ENCODE results near the gene CHADL. TPM values are rescaled to one million over a fixed set of nuclear protein-coding genes. Genes with fewer than 3 reads are reported as not detected.
"Not testable (repeated sequence)": the region's sequence is repeated elsewhere in the genome, so short reads cannot be mapped to it uniquely, and the experiment has no call there.

Gene CHADL
- total RNA-seq, 2 experiments from 2014 or later: 0.08 TPM; not detected in 1

DNA sequence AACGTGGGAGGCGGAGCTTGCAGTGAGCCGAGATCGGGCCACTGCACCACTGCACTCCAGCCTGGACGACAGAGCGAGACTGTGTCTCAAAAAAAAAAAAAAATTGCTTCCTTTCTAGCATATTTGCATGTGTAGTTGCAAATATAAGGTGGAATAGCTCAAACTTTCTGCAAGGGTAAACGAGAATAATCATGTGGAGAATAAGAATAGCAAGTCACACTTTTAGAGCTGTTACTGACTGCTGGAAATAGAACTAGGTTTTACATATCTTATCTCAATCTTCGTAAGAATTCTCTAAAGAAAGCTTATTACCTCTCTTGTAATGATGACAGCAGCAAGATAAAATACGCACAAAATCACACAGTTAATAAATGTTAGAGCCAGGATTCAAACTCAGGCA is 34.0 kb downstream of the CHADL start:
- CTCF ChIA-PET: interaction anchor here (0.7 to 2.3 kb wide), 3 partner anchors 9 to 284 kb away, joined by 3 to 8 read pairs (median 3); no protein-coding TSS in a partner anchor
- POLR2A ChIA-PET: interaction anchor here (0.7 to 0.9 kb wide), 2 partner anchors 10 to 95 kb away, joined by 4 to 8 read pairs; partner anchors contain the start of gene ZC3H7B

DNA sequence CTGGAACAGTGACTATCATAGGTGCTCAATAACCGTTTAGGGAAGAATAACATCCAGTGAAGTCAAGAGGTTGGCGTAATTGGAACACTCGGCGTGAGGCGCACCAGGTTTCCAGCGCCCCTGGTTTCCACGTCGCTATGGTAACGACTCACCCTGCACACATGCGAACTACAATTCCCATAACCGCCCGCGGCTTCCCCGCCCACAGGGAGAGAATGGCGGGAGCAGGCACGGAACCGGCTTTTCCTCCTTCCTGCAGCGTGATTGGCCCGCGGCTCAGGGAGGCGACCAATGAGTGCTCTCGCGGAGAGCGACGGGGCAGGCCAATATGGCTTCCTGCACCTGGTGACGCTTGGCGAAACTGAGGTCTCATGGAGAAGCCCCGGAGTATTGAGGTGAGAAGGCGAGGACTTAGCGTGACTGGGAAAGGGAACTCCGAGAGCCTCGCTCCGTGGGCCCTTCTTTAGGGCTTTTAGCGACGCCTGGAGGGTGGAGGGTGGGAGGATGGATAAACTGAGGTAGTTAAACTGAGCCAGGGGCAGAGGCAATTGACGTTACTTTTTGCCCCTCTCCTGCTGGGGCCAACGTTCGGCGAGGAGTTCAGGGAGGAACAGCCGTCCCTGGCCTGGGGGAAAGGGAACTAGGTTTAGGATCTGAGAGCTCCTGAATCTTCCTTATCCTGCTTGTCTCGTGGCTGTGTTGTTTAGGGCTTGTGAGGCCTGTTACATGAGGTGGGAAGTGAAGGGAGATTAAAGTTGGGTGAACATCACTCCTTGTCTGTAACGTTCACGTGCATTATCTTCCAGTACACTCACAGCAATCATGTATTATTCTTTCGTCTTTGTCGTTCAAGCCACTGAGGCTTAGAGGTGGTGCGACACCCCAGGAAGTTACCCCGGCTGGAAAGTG is 35.5 kb downstream of the CHADL start, which contains the start of gene L3MBTL2:
Gene L3MBTL2 (plus strand): TSS at position 321 of the 909 bp plus-strand sequence. CDS start 51 bp downstream, at position 372.
- POLR2A ChIA-PET: interaction anchor here (0.5 kb wide), 1 partner anchor 1938 kb away, joined by 5 read pairs; no protein-coding TSS in a partner anchor
- CTCF ChIA-PET: no interaction called here

DNA sequence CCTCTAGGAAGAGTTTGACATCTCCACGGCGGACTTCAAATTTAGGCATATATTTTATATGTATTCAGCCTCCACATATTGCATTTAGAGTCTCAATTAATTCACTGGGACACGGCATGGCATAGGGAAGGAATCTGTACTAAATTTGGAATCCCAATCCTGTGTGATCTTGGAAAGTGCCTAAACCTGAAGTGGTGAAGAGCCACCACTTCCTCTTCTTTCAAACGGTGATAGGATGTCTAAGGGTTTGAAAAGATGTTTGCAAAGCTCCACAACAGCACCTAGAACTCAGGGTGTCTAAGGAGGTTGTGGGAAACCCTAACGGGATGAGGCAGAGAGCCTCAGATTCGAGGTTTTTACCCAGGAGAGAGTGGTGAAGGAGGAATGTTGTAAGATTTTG is 36.7 kb downstream of the CHADL start:
- ChIA-PET POLR2A (no interaction called here), CTCF (no interaction called here)

DNA sequence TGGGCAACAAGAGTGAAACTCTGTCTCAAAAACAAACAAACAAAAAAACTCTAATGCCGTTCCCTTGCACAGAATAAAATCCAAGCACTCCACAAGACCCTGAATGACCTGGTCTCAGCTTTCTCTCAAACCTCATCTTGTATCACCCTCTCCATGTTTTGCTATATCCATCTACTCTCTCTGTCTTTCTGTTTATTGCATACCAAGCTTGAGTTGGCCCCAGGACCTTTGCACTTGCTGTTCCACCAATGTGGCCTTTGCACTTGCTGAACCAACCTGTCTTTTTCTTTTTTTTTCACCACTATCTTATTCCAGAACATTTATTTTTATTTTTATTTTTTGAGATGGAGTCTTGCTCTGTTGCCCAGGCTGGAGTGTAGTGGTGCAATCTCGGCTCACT is 37.6 kb downstream of the CHADL start:
- ChIA-PET POLR2A (no interaction called here), CTCF (no interaction called here)

DNA sequence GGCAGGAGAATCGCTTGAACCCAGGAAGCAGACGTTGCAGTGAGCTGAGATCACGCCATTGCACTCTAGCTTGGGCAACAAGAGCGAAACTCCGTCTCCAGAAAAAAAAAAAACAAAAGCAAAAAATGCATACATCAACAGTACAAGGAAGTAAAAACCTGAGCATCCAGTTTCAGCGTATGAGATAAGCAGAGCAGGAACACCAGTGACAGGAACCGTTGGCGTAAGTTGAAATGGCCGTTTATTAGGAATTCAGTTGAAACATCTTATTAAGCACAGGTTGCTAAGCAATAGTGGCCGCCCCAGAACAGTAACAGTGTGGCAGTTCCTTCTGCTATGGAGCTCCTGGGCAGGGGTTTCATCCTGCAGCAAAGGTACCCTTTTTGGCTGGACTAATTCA is 39.6 kb downstream of the CHADL start:
- ChIA-PET CTCF (interaction anchor here (1.6 kb wide), 1 partner anchor 37 kb away, joined by 4 read pairs; no protein-coding TSS in a partner anchor), POLR2A (no interaction called here)

DNA sequence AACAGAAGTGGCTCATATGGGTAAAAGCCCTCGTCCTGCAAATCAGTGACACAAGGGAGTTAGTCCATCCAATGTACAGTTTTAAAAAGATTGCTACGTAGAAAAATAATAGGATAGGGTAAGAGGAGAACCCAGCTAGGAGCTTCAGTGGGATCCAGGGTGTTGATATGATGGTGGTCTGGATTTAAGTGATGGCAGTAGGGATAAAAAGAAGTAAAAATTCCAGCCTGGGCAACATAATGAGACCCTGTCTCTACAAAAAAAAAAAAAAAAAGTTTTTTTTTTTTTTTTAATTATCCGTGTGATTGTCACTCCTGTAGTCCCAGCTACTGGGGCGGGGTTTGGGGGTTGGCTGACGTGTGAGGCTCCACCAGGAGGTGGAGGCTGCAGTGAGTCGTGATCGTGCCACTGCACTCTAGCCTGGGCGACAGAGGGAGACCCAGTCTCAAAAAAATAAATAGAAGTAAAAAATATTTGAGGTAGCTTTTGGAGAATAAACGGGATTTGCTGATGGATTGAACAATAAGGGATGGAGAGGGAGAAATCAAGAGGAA is 42.6 kb downstream of the CHADL start:
- ChIA-PET CTCF (interaction anchor here (0.6 to 1.8 kb wide), 7 partner anchors 9 to 1271 kb away, joined by 3 to 8 read pairs (median 6); no protein-coding TSS in a partner anchor), POLR2A (interaction anchor here (0.5 to 1.3 kb wide), 5 partner anchors 9 to 195 kb away, joined by 3 to 4 read pairs (median 3); no protein-coding TSS in a partner anchor)

DNA sequence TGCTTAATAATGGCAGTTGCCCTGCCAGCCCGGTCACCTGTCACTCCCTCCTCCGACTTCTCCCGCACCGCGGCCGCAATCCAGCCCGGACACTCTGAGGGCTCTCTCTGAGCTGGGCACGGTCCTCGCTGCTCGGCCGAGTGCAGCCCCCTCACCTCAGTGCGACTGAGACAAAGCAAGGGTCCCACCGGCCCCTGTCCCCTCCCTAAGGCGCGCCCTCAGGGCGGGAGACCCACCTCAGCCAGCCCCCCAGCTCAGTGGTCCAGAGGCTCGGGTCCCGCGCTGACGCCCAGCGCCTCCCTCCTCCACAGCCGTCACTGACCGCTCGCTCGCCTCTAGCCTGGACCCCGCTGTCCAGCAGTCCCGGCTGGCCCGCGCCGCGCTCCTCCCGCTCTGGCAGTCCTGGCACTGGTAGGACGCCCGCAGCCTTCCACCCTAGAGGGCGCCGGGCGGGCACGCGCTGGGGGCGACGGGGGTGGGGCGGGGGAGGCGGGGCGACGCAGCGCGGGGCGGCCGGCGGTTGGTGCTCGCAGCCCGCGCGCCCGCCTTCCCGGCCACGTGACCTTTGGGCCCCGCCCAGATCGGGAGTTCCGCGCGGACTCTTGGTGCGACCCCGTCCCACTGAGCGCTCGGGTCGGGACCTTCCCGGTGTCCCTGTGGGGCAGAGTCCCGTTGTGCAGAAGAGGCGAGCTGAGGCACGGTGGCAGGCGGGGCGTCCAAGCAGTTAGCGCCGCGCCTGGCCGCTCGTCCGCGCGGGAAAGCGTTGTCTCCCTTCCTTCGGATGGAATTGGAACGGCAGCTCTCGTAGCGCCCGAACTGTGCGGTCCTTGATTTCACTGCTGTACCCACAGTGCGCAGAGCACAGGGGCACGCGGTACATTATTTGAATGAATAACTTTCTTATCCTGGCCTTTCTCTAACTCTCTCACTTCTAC is 43.4 kb downstream of the CHADL start:
- ChIA-PET CTCF (interaction anchor here (0.6 to 1.8 kb wide), 5 partner anchors 10 to 461 kb away, joined by 3 to 8 read pairs (median 5); no protein-coding TSS in a partner anchor), POLR2A (interaction anchor here (0.6 to 1.3 kb wide), 3 partner anchors 9 to 569 kb away, joined by 3 to 8 read pairs (median 4); no protein-coding TSS in a partner anchor)

DNA sequence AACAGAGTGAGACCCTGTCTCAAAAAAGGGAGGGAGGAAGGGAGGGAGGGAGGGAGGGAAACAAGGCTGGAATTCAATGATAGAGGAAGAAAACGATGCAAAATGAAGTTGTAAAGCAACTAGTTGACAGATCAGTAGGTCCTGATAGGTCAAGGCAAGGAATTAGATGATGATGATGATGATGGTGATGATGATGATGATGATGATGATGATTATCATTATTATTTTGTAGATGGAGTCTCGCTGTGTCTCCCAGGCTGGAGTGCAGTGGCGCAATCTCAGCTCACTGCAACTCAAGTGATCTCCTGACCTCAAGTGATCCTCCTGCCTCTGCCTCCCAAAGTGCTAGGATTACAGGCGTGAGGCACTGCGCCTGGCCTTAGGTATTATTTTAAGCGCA is 46.9 kb downstream of the CHADL start:
- CTCF ChIA-PET: no interaction called here
- POLR2A ChIA-PET: no interaction called here

DNA sequence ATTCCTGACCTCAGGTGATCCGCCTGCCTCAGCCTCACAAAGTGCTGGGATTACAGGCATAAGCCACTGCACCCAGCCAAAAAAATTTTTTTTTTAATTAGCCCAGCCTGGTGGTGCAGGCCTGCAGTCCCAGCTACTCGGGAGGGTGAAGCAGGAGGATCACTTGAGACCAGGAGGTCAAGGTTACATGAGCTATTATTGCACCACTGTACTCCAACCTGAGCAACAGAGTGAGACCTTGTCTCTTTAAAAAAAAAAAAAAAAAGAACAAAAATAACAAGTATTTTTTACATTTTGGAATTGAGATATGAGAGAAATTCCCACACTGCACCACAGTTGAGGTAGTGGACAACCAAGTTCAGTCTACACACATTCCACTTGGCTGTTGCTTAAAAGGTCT is 49.3 kb downstream of the CHADL start:
- ChIA-PET POLR2A (no interaction called here), CTCF (interaction anchor here (0.7 kb wide), 1 partner anchor 197 kb away, joined by 3 read pairs; no protein-coding TSS in a partner anchor)

DNA sequence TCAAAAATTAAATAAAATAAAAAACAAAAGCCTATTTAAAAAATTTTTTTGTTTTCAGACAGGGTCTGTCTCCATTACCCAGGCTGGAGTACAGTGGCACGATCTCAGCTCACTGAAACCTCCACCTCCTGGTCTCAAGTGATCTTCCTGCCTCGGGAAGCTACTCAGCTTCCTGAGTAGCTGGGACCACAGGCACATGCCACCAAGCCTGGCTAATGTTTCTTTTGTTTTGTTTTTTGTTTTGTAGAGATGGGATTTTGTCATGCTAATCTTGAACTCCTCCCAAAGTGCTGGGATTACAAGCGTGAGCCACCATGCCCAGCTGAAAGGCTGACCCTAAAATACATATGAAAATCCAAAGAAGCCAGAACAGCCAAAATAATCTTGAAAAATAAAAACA is 56.1 kb downstream of the CHADL start:
- POLR2A ChIA-PET: interaction anchor here (0.6 kb wide), 1 partner anchor 1650 kb away, joined by 3 read pairs; no protein-coding TSS in a partner anchor
- CTCF ChIA-PET: interaction anchor here (0.7 kb wide), 1 partner anchor 216 kb away, joined by 4 read pairs; no protein-coding TSS in a partner anchor

DNA sequence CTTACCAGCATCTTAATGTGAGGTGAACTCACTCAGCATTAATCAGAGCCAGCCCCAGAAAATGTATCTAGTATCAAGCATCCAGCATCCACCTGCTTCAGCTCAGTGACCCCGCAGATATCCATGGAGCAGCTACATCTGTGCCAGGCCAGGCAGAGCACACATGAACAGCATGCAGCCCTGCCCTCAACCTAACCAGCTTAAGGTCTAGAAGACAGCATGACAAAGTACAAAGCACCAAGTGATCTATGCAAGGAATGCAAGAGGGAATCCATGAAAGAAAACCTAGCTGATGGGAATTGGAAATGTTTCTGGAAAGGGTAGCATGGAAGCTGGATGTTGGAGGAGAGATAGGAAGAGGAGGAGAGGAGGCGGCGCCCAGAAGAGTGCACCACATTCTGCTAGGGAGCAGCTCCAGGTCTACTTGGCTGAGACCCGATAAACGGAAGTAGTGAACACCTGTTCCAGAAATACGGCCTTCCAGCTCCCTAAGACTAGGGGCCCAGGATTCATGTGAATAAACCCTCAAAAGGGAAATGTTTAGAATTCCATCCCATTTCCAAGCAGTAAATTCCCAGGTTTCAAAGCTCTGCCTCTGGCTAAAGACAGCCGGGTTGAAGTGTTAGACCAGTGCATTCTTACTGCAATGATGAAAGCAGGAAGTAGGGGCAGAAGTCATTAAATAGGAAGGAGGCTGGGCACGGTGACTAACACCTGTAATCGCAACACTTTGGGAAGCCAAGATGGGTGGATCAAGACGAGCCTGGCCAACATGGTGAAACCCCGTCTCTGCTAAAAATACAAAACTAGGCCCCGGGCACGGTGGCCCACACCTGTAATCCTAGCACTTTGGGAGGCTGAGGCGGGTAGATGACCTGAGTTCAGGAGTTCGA is 59.1 kb downstream of the CHADL start:
- ChIA-PET POLR2A (no interaction called here), CTCF (no interaction called here)

DNA sequence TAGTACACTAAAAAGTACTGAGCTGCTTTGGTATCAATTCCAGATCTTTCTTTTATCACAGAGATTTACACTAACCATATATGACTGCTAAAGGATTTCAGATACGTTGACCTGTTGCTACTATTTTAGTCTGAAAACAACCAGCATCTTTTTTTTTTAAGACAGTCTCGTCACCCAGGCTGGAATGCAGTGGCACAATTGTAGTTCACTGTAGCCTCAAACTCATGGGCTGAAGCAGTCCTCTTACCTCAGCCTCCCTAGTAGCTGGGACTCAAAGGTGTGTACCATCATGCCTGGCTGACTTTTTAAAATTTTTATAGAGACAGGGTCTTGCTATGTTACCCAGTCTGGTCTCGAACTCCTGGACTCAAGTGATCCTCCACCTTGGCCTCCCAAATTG is 59.8 kb downstream of the CHADL start:
- ChIA-PET CTCF (no interaction called here), POLR2A (no interaction called here)

DNA sequence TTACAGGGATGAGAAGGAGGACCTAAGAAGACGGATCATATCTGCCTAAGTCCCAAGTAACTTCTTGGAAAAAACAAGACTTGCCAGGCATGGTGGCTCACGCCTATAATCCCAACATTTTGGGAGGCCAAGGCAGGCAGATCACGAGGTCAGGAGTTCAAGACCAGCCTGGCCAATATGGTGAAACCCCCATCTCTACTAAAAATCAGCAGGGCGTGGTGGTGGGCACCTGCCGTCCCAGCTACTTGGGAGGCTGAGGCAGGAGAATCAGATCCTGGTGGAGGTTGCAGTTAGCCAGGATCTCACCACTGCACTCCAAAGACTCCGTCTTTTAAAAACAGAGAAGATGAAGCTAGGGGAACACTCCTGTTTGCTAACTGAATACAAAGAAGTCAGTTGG is 60.4 kb downstream of the CHADL start:
- POLR2A ChIA-PET, CTCF ChIA-PET: not testable (repeated sequence)

Other genes with a start within 250 kb of the CHADL start
- gene EP300, start 148.3 kb downstream of the CHADL start, total RNA-seq: 10 to 100 TPM; 45.5 to 48.3 TPM
- gene L3MBTL2, start 35.6 kb downstream of the CHADL start, total RNA-seq: 10 to 100 TPM; 48.4 to 52.6 TPM
- gene RANGAP1, start 45.3 kb upstream of the CHADL start, total RNA-seq: 100 to 1,000 TPM; 176 to 178 TPM
- 10 to 100 TPM; 57.8 to 58.2 TPM for gene ZC3H7B, start 60.6 kb upstream of the CHADL start, total RNA-seq
- 1 to 10 TPM; 1.9 to 2.4 TPM for gene TEF, start 141.0 kb upstream of the CHADL start, total RNA-seq
- 10 to 100 TPM; 48.9 to 52.8 TPM for gene TOB2, start 205.9 kb upstream of the CHADL start, total RNA-seq
- gene PHF5A, start 227.8 kb upstream of the CHADL start, total RNA-seq: 100 to 1,000 TPM; 103 to 112 TPM
- gene ACO2, start 228.2 kb upstream of the CHADL start, total RNA-seq: 100 to 1,000 TPM; 111 to 112 TPM

Data from activated CD8-positive, alpha-beta memory T cell treated with anti-CD3 and anti-CD28 coated beads for 36 hours (primary cell).